Stimulated activated CD4-positive, alpha-beta T cell treated with anti-CD3 and anti-CD28 coated beads, Interleukin-4, amount 100 ng/mL, for 1 hour (primary cell): Measurements from ENCODE around the gene OTUD5.
A peak's percentile ranks its signal among the peaks of the same experiment; 100 is the strongest.

Experiments used
- DNase-seq: peaks from one replicate; pipeline ENCODE4 v3.0.0-alpha.2; 2020

Gene OTUD5

GRCh38 chrX:48972220-48973164 lies 15.1 kb upstream of the OTUD5 start:
- peak; percentile 21 for DNase-seq

DNA sequence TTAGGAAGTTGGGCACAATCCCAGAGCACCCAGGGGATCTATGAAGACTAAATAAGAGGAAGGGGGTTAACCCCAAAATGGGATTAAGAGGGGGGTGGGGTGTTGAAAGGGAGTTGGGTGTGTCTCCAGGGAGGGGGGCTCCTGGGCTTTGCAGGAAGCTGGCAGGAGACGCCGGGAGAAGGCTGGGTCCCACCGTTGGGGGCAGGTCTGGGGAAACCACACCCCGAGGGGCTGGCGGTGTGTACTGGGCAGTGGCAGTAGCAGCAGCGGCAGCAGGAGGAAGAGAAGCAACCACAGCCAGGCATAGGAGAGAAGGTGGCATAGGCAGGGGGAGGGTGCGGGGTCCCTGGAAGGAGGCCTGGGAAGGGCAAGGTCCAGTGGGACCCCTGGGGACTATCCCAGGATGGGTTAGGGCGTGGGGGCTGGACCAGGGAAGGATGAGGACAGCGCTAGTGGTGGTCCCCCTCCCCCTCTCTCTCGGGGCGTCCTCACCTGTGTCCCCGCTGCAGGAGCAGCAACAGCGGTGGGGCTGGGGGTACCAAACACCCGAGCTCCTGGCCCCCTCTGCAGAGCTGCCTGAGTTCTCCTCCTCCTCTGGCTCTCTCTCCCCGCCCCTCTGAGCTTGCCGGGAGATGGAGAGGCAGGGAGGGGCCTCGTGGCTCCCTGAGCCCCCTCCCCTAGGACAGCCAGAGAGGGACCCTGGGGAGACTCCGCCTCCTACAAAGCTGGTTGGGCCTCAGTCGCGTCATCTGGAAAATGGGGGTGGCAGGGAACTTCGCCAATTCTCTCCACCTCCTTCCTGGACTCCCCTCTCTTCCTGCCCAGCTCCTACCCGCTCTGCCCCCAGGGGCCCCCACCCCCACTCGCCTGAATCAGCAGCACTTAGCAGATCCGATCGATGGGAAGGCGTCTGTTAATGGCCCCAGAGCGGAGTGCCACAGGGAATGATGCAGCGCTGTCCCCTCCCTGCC lies 14.1 kb upstream of the OTUD5 start, which contains the start of gene KCND1:
TSS of gene KCND1 (minus strand) at position 596 of the 971 bp plus-strand sequence. CDS start 1,573 bp downstream, outside the sequence.
- DNase-seq = peak; percentile 10

GRCh38 chrX:48969471-48969870 lies 12.1 kb upstream of the OTUD5 start:
- DNase-seq = no peak

DNA sequence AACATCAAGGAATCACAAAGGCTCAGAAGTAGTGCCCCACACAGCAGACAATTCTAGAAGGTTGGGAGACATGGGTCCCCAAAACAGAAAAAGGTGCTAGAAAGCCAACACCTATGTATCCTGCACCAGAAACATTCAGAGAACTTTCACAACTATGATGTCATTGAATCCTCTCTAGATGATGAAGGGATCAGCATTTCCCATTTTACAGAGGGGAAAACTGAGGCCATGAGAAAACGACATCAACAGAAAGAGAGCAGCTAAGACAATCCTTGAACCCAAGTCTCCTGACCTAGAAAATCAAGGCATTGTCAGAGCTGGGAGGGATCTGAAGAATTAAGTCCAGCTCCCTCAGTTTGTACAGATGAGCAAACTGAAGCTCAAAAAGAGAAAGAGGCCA lies 11.0 kb upstream of the OTUD5 start:
- no peak for DNase-seq

- no peak for DNase-seq
Measured at GRCh38 chrX:48966796-48967579, 9.6 kb upstream of the OTUD5 start.

DNA sequence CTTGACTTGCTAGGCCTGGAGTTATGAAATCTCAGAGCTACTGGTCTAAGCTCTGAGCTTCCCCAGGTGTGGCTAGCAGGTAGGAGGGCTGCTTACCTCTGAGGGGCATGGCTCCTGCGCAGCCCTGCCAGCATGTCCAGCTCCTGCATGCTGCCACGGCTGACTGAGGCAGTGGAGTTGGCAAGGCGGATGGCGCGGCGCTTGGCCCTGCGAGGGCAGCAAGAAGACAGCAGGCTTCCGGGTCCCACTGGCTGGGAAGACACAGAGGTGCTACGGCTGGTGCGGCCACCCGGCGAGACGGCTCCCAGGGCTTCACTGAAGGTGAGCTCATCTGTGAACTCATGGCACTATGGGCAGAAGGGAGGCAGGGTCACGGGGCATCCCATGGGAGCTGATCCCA lies 8.6 kb upstream of the OTUD5 start:
- DNase-seq = no peak

DNA sequence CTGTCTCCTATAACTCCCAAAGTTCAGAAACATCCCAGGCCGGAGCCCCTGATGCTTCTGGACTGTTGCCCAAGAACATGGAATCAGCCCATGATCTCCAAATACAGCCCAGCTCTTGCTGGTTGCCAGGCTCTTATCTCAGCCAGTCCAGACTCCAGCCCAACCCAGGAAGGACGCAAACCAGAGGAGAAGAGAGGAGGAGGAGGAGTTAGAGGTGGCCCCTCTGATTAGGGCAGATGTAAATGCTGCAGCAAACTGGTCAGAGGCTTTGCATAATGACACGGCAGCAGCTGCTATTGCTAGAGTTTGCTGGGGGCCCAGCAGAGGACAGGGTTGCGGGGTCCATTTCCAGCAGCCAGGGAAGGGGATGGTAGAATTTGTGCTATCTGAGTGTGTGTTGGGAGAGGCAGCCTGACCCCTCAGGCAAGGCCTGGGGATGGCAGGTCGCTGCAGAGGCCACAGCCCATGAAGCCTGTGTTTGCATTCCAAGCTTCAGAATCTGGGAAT lies 4.2 kb upstream of the OTUD5 start:
- no peak for DNase-seq

GRCh38 chrX:48960291-48960690 lies 2.9 kb upstream of the OTUD5 start:
- no peak for DNase-seq

GRCh38 chrX:48958635-48959094 lies 1.3 kb upstream of the OTUD5 start:
- no peak for DNase-seq

- peak; percentile 86 for DNase-seq
Measured at GRCh38 chrX:48957827-48958634, 624 bp upstream of the OTUD5 start.

DNA sequence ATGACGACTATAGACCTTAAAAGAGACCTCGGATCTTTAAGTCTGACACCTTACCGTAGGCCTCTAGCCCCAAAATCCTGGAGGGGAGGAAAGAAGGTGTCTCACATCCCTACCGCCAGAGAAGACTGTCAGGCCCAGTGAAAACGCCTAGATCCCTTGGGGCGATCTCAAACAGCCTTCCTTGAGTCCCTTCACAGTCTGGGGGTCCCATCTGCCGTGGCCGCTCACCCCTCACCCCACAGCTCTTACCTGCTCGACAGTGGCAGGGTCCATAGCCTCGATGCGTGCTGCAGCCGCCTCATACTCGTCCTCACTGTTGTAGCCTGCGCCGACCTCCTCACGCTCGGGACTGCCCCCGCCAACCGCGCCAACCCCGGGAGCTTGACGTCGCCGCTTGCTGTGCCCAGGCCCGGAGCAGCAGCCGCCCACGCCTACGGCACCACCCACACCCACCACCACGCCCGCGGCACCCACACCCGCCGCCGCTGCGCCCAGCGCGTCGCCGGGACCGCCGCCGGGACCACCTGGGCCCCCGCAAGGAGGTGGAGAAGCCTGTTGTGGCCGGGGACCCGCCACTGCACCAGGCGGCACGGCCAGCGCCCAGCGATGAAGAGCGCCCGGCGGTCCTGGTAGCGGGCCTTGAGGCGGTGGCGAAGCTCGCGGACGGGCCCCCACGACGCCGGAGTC lies 536 bp downstream of the OTUD5 start:
- peak; percentile 62 for DNase-seq

DNA sequence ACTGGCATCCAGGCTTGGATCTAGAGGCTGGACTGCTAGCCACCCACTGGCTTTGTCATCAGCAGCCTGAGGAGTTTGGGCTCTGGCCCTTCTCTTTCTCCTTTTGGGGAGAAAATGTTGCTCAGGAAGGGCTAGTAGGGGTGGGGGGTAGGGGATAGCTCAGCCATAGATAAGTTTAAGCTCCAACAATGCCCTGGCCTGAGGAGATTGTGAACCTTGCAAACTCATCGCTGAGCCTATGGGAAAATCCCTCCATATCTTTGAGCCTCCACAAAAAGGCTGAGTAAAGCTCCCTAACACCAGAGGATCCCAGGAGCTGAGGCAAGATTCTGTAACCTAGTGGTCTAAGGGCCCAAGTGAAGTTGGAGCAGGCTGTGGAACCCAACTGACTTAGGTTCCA lies 8.8 kb downstream of the OTUD5 start:
- no peak for DNase-seq

GRCh38 chrX:48945517-48946348 lies 11.7 kb downstream of the OTUD5 start:
- peak; percentile 51 for DNase-seq

GRCh38 chrX:48942895-48943294 lies 14.5 kb downstream of the OTUD5 start:
- DNase-seq = no peak

DNA sequence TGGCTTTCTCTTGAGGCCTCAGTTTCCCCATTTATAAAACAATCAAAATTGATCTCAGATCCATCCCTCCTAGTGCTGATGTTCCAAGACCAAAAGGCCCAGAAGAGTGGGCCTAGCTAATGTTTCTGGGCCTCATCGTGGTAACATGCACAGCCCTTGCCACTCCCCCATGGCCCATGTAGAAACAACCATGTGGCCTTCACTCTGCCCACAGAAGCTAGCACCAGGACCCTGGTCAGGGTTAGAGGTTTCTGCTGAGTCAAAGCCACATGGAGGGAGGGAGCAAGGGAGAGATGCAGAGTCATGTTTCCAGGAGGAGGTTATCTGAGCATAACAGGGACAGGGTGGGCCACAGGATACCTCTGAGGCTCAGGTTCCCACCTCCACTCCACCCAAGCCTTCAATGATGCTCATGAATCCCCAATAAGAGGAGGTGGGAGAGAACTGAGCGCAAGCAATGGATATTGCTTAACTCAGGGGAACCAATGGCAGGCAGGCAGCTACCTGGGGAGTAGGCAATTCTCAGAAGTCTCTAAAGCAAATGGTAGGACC lies 16.9 kb downstream of the OTUD5 start:
- DNase-seq = no peak

GRCh38 chrX:48939524-48940228 lies 17.7 kb downstream of the OTUD5 start:
- no peak for DNase-seq

DNA sequence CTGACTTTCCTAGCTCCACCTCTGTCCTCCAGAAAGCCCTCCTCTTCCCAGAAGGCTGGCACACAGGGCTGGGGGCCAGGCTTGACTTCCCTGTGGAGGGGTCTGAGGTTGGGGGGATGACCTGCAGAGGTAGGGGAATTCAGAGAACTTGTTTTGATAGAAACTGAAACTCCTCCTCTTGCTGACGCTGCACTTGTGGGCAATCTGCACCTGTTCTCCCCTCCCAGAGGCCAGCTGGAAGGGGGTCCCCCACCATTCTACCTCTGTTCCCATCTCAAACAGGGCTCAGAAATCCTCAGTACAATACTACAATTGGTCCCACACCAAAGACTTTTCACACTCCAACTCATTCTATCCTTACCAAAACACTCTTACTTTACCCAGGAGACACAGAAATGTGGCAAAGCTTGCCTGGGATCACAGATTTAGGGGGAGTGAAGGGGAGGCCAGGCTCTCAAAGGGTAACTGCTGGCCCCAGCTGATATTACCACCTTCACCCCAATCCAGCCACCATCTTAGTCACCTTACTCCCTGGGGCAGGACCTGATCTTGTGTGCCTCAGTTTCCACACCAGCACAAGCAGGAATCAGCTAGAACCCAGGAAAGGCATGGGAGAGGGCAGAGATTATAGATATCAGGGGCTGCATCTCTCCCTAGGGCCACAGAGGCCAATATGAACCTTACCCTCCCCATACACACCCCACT lies 18.5 kb downstream of the OTUD5 start:
- peak; percentile 67 for DNase-seq
